Caco-2 (cell line): ENCODE data around the gene SETD1B. TPM values are rescaled to one million over a fixed set of nuclear protein-coding genes. Genes with fewer than 3 reads are reported as not detected.

Experiments
- BruUV-seq: library from RNA; stranded (reverse); fragments of 400-500 nt; replicated peaks from 2 replicates; lab custom pipeline; 2021; lab: Mats Ljungman, UMichigan
- CTCF ChIA-PET: fragments of 300-600 bp; sonication (Branson Sonifier 250); formaldehyde crosslinking; loops from one replicate; lab custom pipeline; 2022; ENCODE audit warnings: antibody characterized with exemption; lab: Charles Lee
- POLR2A ChIA-PET: fragments of 300-600 bp; sonication (Branson Sonifier 250); formaldehyde crosslinking; loops from one replicate; lab custom pipeline; 2022; ENCODE audit warnings: antibody characterized with exemption; lab: Charles Lee
- DNase-seq, 2 experiments: peaks; one replicate each; pipeline versions ENCODE4 v3.0.0 to v3.0.0-alpha.2; 2020 to 2022
- H3K27me3 ChIP-seq: replicated peaks from 2 replicates; pipeline ENCODE4 v1.6.0; 2011; ENCODE audit warnings: low read length; ENCODE audit not compliant: control insufficient read depth, insufficient read depth
- H3K36me3 ChIP-seq: 2 replicates; pipeline ENCODE4 v1.5.1; 2011; ENCODE audit warnings: low read length; ENCODE audit not compliant: control insufficient read depth, insufficient read depth
- H3K4me1 ChIP-seq: fragments of 250-450 bp; sonication (Bioruptor Pico); 2 replicates; pipeline ENCODE4 v1.5.1; 2020; ENCODE audit warnings: mild to moderate bottlenecking
- H3K4me3 ChIP-seq: 2 replicates; pipeline ENCODE4 v1.5.1; 2011; ENCODE audit warnings: low read depth, mild to moderate bottlenecking, control low read depth, low read length
- H3K9me3 ChIP-seq: fragments of 250-450 bp; sonication (Bioruptor Pico); 2 replicates; pipeline ENCODE4 v1.5.1; 2020; ENCODE audit warnings: mild to moderate bottlenecking, moderate library complexity
- H3K27ac Mint-ChIP-seq: one replicate; pipeline ENCODE4 v1.8.0; 2022; ENCODE audit warnings: mixed read lengths; ENCODE audit not compliant: unreplicated experiment
- H3K27me3 Mint-ChIP-seq: one replicate; pipeline ENCODE4 v1.8.0; 2022; ENCODE audit warnings: mixed read lengths; ENCODE audit not compliant: insufficient read depth, unreplicated experiment
- H3K36me3 Mint-ChIP-seq: one replicate; pipeline ENCODE4 v1.8.0; 2022; ENCODE audit warnings: mild to moderate bottlenecking, mixed read lengths; ENCODE audit not compliant: insufficient read depth, unreplicated experiment
- H3K4me1 Mint-ChIP-seq: one replicate; pipeline ENCODE4 v1.8.0; 2022; ENCODE audit warnings: low read depth, mixed read lengths; ENCODE audit not compliant: unreplicated experiment
- H3K4me3 Mint-ChIP-seq: one replicate; pipeline ENCODE4 v1.8.0; 2022; ENCODE audit warnings: mild to moderate bottlenecking, moderate library complexity, mixed read lengths; ENCODE audit not compliant: unreplicated experiment
- H3K9me3 Mint-ChIP-seq: one replicate; pipeline ENCODE4 v1.8.0; 2022; ENCODE audit warnings: mixed read lengths; ENCODE audit not compliant: unreplicated experiment
- CTCF ChIP-seq, 2 experiments: fragments of 200-600 bp in 1 of 2; IDR thresholded peaks; 1 replicate in 1 of 2; 2 replicates in 1 of 2; pipeline versions ENCODE4 v1.5.1 to v1.8.0; 2011 to 2022; ENCODE audit warnings: antibody characterized with exemption in 1 of 2, control low read depth in 1 of 2, inconsistent platforms in 1 of 2, low read depth in 1 of 2, low read length in 1 of 2, mild to moderate bottlenecking in 1 of 2, moderate library complexity in 1 of 2; ENCODE audit not compliant: insufficient read depth in 1 of 2, severe bottlenecking in 1 of 2, unreplicated experiment in 1 of 2
- intact Hi-C: fragments of 100-400 bp; cut with micrococcal nuclease; formaldehyde crosslinking; loops from one replicate; pipeline ENCODE4 v1.10.0; 2022; ENCODE audit not compliant: unreplicated experiment
- total RNA-seq: library from RNA; stranded (reverse); gene quantifications from 2 replicates; pipeline ENCODE4 v1.2.3, GENCODE V29; 2022

SETD1B gene
- total RNA-seq, 1 experiment from 2014 or later: 16.8 TPM

- no peak overlapping the region for H3K27ac Mint-ChIP-seq
- intact Hi-C loops: loop anchor here (2.0 kb wide), 1 partner anchor 43 kb away; no protein-coding TSS in a partner anchor
- H3K4me3 Mint-ChIP-seq: no peak overlapping the region
- H3K4me3 ChIP-seq: no peak overlapping the region
- peaks cover 2% of the 10 kb centered on the region for H3K4me1 Mint-ChIP-seq
- H3K9me3 Mint-ChIP-seq: no peaks in the 10 kb centered on the region
- TF ChIP-seq CTCF (IDR thresholded peaks at IDR 0.05; ENCODE audit: insufficient read depth in 1 of 2, low read depth in 1 of 2, low read length in 1 of 2, severe bottlenecking in 1 of 2, unreplicated experiment in 1 of 2): no peak
- H3K9me3 ChIP-seq: no peaks in the 10 kb centered on the region
- no TSS peak for BruUV-seq
- no peaks in the 10 kb centered on the region for H3K27me3 Mint-ChIP-seq
- no peaks in the 10 kb centered on the region for H3K36me3 ChIP-seq
- H3K27me3 ChIP-seq: no peaks in the 10 kb centered on the region
- 0 out of 2 replicates have a peak, but pooled peaks cover 4% of the 10 kb centered on the region for H3K4me1 ChIP-seq
- peaks cover 7% of the 10 kb centered on the region for H3K36me3 Mint-ChIP-seq
- CTCF ChIA-PET: interaction anchor here (0.7 to 2.8 kb wide), 4 partner anchors 22 to 50 kb away, joined by 4 to 17 read pairs (median 6); partner anchors contain the start of genes PSMD9 and RHOF
- DNase-seq: no peak
- POLR2A ChIA-PET: no interaction called here
Measured at GRCh38 chr12:121838126-121838525, 34.3 kb downstream of the SETD1B start.

DNA sequence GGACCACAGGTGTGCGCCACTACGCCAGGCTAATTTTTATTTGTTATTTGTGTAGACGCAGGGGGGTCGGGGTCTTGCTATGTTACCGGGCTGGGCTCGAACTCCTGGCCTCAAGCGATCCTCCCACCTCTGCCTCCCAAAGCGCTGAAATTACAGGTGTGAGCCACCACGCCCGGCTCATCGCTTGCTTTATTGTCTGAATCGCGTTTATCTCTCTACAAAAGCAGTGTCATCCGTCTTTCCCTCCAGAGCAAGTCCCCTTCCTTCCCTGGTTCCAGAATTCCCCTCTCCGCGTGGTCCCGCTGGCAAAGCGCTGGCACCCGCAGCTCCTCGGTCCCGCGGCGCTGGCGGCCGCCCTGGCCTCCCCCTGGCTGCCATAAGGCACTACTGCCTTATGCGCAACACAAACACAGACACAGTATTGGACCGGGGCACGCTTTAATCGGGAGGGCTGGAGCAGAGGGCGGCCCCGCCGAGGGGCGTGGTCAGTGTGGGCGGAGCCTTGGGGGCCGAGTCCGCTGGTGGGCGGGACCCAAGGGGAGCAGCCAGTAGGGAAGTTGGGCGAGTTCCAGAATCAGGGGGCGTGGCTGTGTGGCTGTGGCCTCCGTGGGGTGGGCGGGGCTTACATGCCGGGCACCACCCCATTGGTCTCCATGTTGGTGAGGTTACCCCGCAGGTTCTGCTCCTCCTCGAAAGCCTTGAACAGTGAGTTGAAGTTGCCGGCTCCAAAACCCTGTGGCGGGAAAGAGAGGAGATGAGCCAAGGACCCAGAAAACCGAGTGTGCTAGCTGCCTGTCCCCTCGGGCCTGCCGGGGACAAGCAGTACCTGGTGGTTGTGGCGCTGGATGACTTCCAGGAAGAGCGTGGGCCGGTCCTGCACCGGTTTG is 35.5 kb downstream of the SETD1B start:
- H3K9me3 Mint-ChIP-seq: no peaks in the 10 kb centered on the region
- peaks cover 10% of the 10 kb centered on the region for H3K4me1 Mint-ChIP-seq
- BruUV-seq: no TSS peak
- peak overlapping the region; percentile 86 for H3K4me3 Mint-ChIP-seq
- ChIA-PET POLR2A (interaction anchor here (0.6 kb wide), 1 partner anchor 36 kb away, joined by 3 read pairs; no protein-coding TSS in a partner anchor), CTCF (interaction anchor here (0.5 to 2.8 kb wide), 9 partner anchors 12 to 1321 kb away, joined by 3 to 17 read pairs (median 4); partner anchors contain the start of genes PSMD9 and RHOF)
- TF ChIP-seq CTCF (IDR thresholded peaks at IDR 0.05; ENCODE audit: insufficient read depth in 1 of 2, low read depth in 1 of 2, low read length in 1 of 2, severe bottlenecking in 1 of 2, unreplicated experiment in 1 of 2): peak; percentile 47 to 77
- peak overlapping the region; percentile 72 for H3K27ac Mint-ChIP-seq
- Histone ChIP-seq H3K36me3 (no peaks in the 10 kb centered on the region), H3K4me1 (0 out of 2 replicates have a peak, but pooled peaks cover 4% of the 10 kb centered on the region), H3K9me3 (no peaks in the 10 kb centered on the region), H3K4me3 (peak overlapping the region; percentile 63), H3K27me3 (no peaks in the 10 kb centered on the region)
- intact Hi-C loops: loop anchor here (1.0 to 2.0 kb wide), 2 partner anchors 45 to 49 kb away; partner anchors contain the start of gene PSMD9
- H3K36me3 Mint-ChIP-seq: peaks cover 7% of the 10 kb centered on the region
- peak; percentile 98 to 100 for DNase-seq
- no peaks in the 10 kb centered on the region for H3K27me3 Mint-ChIP-seq
